KMS-11 (cell line): Measurements from ENCODE around the gene CCL4.

Experiments
- H2AFZ ChIP-seq: fragments of 200-600 bp; sonication (generic); 2 replicates; pipeline ENCODE4 v1.6.1; 2016; ENCODE audit warnings: antibody characterized with exemption, mixed run types, low read depth
- H3K27ac ChIP-seq: fragments of 200-600 bp; sonication (generic); 2 replicates; pipeline ENCODE4 v1.6.1; 2016; ENCODE audit warnings: mild to moderate bottlenecking, mixed run types
- H3K27me3 ChIP-seq: fragments of 200-600 bp; sonication (generic); 2 replicates; pipeline ENCODE4 v1.6.1; 2017; ENCODE audit warnings: mild to moderate bottlenecking, low read depth, mixed run types, moderate library complexity; ENCODE audit not compliant: insufficient read depth
- H3K36me3 ChIP-seq: fragments of 200-600 bp; sonication (generic); 2 replicates; pipeline ENCODE4 v1.6.1; 2017; ENCODE audit warnings: mild to moderate bottlenecking, mixed run types; ENCODE audit not compliant: insufficient read depth
- H3K4me1 ChIP-seq: fragments of 200-600 bp; sonication (generic); 2 replicates; pipeline ENCODE4 v1.6.1; 2016; ENCODE audit warnings: mild to moderate bottlenecking, low read depth, mixed run types; ENCODE audit not compliant: poor library complexity, severe bottlenecking
- H3K4me2 ChIP-seq: fragments of 200-600 bp; sonication (generic); 2 replicates; pipeline ENCODE4 v1.7.0; 2016; ENCODE audit warnings: mild to moderate bottlenecking, mixed run types
- H3K4me3 ChIP-seq: fragments of 200-600 bp; sonication (generic); IDR thresholded peaks from 2 replicates; pipeline ENCODE4 v1.6.1; 2017; ENCODE audit warnings: low read depth, low read length, mixed read lengths; ENCODE audit not compliant: insufficient read depth
- H3K79me2 ChIP-seq: fragments of 200-600 bp; sonication (generic); 2 replicates; pipeline ENCODE4 v1.6.1; 2016; ENCODE audit warnings: low read depth, mixed run types; ENCODE audit not compliant: insufficient read depth
- H3K9ac ChIP-seq: fragments of 200-600 bp; sonication (generic); 2 replicates; pipeline ENCODE4 v1.6.1; 2016; ENCODE audit warnings: mild to moderate bottlenecking, mixed run types
- H4K20me1 ChIP-seq: fragments of 200-600 bp; sonication (generic); 2 replicates; pipeline ENCODE4 v1.6.1; 2016; ENCODE audit warnings: mild to moderate bottlenecking, mixed run types; ENCODE audit not compliant: insufficient read depth
- CTCF ChIP-seq: fragments of 200-600 bp; sonication (generic); conservative IDR thresholded peaks from 2 replicates; pipeline ENCODE4 v1.6.1; 2017; ENCODE audit warnings: low read depth, mild to moderate bottlenecking, antibody characterized with exemption, low read length, moderate library complexity, mixed read lengths

The CCL4 gene

GRCh38 chr17:36131931-36132330 lies 28.3 kb downstream of the CCL4 start:
- H4K20me1 ChIP-seq, result no peaks in the 10 kb centered on the region
- H3K27ac ChIP-seq, result no peak overlapping the region
- TF ChIP-seq CTCF, result no peak
- H2AFZ ChIP-seq, result no peak overlapping the region
- no peaks in the 10 kb centered on the region for H3K79me2 ChIP-seq
- no peaks in the 10 kb centered on the region for H3K27me3 ChIP-seq
- no peaks in the 10 kb centered on the region for H3K36me3 ChIP-seq
- H3K4me3 ChIP-seq, result no peak overlapping the region
- no peak overlapping the region for H3K4me2 ChIP-seq
- no peak overlapping the region for H3K9ac ChIP-seq
- peaks cover 8% of the 10 kb centered on the region for H3K4me1 ChIP-seq

GRCh38 chr17:36132421-36132831 lies 28.8 kb downstream of the CCL4 start:
- Histone ChIP-seq H2AFZ (no peak overlapping the region), H4K20me1 (no peaks in the 10 kb centered on the region), H3K4me3 (no peak overlapping the region), H3K79me2 (no peaks in the 10 kb centered on the region), H3K36me3 (no peaks in the 10 kb centered on the region), H3K4me2 (no peak overlapping the region), H3K4me1 (peaks cover 8% of the 10 kb centered on the region), H3K27me3 (no peaks in the 10 kb centered on the region), H3K9ac (no peak overlapping the region), H3K27ac (no peak overlapping the region)
- no peak for TF ChIP-seq CTCF

- H3K27me3 ChIP-seq, result no peaks in the 10 kb centered on the region
- H3K4me1 ChIP-seq, result peaks cover 8% of the 10 kb centered on the region
- H4K20me1 ChIP-seq, result no peaks in the 10 kb centered on the region
- no peak overlapping the region for H3K27ac ChIP-seq
- no peak for TF ChIP-seq CTCF
- H3K4me2 ChIP-seq, result no peak overlapping the region
- H3K4me3 ChIP-seq, result no peak overlapping the region
- H2AFZ ChIP-seq, result no peak overlapping the region
- H3K79me2 ChIP-seq, result no peaks in the 10 kb centered on the region
- no peaks in the 10 kb centered on the region for H3K36me3 ChIP-seq
- H3K9ac ChIP-seq, result no peak overlapping the region
These were observed 30.1 kb downstream of the CCL4 start for GRCh38 chr17:36133602-36134236.

GRCh38 chr17:36135465-36135864 lies 31.8 kb downstream of the CCL4 start:
- H3K27me3 ChIP-seq, result no peaks in the 10 kb centered on the region
- H3K4me3 ChIP-seq, result no peak overlapping the region
- H3K79me2 ChIP-seq, result no peaks in the 10 kb centered on the region
- H4K20me1 ChIP-seq, result no peaks in the 10 kb centered on the region
- H3K4me1 ChIP-seq, result peaks cover 8% of the 10 kb centered on the region
- H3K36me3 ChIP-seq, result no peaks in the 10 kb centered on the region
- H3K9ac ChIP-seq, result no peak overlapping the region
- no peak for TF ChIP-seq CTCF
- no peak overlapping the region for H3K4me2 ChIP-seq
- no peak overlapping the region for H2AFZ ChIP-seq
- no peak overlapping the region for H3K27ac ChIP-seq
